Stimulated activated CD8-positive, alpha-beta memory T cell treated with anti-CD3 and anti-CD28 coated beads, Interleukin-7, amount 100 ng/mL, for 1 hour (primary cell): ENCODE results near the gene LHFPL3.
"Not testable (repeated sequence)": the region's sequence is repeated elsewhere in the genome, so short reads cannot be mapped to it uniquely, and the experiment has no call there.

Source experiments
- DNase-seq, 2 donors: peaks; one replicate each; pipeline ENCODE4 v3.0.0-alpha.2; 2020; ENCODE audit warnings: low read depth in 2 of 2

The LHFPL3 gene

DNA sequence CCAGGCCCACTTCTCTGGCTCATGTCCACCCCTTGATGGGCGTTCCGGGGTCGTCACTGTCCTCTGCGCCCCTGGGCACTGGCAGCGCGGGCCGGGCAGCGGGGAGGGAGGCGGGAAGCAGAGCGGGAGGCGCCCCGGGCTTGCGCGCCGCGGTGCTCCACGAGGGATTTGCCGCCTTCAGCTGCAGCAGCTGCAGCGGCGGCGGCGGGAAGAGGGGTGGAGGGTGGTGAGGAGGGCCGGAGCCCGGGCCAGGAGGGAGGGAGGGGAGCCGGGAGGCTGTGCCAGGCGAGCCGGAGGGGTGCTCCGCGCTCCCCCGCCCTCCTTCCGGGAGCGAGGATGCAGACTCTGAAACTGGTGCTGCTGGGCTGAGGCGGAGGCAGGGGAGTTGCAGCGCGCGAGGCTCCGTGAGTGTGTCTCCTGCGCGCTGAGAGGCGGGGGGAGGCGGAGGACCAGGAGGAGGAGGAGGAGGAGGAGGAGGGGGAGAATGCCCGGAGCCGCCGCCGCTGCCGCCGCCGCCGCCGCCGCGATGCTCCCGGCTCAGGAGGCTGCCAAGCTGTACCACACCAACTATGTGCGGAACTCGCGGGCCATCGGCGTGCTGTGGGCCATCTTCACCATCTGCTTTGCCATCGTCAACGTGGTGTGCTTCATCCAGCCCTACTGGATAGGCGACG is at the start of gene LHFPL3:
Gene LHFPL3 (plus strand): TSS at position 308 of the 674 bp plus-strand sequence.
- no peak for DNase-seq

DNA sequence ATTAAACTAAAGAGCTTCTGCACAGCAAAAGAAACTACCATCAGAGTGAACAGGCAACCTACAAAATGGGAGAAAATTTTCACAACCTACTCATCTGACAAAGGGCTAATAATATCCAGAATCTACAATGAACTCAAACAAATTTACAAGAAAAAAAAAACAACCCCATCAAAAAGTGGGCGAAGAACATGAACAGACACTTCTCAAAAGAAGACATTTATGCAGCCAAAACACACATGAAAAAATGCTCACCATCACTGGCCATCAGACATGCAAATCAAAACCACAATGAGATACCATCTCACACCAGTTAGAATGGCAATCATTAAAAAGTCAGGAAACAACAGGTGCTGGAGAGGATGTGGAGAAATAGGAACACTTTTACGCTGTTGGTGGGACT is 46.7 kb upstream of the LHFPL3 start:
- DNase-seq, result not testable (repeated sequence)

DNA sequence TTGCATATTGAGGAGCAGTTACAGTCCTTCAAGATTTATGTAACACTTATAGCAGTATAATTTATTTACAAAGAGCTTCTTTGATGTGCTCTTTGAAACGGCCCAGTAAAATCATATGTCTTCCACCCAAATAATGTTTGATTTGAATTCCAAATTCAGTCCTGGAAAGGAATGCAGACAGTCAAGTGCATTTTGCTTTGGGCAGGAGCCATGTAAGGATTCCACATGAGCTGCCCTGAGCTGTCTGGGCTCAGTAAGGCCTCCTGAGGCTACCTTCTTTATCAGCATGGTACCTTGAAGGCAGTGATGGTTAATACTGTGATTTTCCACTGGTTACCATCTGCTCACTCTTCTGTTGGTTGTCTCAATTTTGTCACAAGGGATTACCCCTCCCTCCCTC is 41.6 kb upstream of the LHFPL3 start:
- DNase-seq, result no peak

DNA sequence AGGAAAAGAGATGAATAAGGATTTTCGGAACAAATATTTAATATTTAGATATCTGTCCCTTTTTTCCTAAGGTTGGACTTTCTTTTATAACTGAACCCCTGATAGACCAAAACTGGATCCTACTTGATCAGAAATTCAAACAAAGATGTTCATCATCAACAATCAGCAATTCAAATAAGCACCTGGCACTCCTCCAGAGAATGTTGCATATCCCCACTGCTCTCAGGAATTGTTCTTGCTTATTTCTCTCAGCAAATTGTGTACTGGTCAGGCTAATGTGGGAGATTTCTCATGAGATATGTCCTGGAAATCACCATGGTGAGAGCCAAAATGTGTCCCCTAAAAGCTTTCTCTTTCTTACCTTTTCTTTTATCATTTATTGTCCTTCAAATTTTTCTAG is 40.3 kb upstream of the LHFPL3 start:
- no peak for DNase-seq

DNA sequence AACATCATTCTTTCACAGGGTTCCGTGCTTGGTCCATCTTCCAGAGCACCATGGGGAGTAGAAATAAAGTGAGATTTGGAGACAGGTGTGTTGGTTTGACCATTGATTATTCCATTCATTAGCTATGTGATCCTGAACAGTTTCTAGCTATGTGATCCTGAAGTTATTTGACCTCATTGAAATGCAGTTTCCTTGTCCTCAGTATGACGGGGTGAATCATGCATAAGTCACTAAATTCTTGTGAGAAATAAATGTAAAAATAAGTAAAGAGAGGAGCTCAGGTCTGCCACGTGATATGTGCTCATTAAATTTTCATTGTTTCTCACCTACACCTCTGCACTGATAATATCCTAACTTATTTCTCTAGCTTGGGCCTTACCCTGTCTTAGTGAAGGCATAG is 34.1 kb upstream of the LHFPL3 start:
- no peak for DNase-seq

DNA sequence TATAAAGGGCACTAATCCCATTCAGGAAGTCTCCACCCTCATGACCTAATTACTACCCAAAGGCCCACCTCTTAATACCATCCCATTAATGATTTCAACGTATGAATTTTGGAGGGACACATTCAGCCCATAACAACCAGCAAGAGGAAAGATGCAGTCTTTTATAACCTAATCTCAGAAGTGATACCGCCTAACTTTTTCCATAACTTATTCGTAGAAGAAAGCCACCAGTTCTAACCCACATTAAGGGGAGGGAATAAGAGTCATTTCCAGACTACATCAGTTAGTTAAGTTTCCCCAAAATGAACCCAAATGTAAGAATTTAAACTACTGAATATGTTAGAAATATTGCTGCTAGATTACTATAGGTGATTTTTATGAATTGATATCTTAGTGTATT is 32.1 kb upstream of the LHFPL3 start:
- DNase-seq, result no peak

DNA sequence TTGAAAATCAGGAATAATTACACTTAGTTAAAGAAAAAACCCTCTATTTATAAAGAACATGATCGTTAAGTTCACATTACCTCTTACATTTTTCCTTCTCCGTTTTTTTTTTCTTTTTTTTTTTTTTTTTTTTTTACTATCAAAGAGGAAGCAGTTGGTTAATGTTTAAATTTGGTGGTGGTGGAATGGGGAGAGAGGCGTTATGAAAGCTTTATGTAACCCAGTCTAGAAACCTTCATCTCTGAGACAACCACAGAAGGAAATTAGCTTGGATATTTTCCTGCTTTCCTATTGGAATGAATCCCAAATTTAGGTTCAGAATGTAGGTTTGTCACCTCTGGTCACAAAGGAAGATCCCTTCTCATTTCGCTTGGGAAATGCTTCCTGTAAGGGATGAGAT is 31.5 kb upstream of the LHFPL3 start:
- no peak for DNase-seq

DNA sequence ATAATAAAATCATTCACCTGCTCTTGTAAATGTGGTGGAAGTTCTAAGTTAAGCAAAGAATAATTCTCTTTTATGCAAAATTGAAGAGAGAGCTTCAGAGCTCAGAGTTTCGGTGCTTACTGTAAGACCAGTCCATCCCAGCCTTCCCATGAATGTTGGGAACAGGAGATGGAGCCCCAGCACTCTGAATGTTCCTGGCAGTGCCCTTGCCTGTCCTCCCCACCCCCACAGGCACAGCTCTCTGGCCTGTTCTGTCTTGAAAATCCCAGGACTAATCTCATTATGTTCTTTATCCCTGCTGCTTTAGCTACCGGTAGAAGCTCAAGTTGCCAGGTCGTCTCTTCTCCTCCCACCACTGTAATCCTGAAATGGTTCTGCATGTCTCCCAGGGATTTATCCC is 29.1 kb upstream of the LHFPL3 start:
- no peak for DNase-seq

DNA sequence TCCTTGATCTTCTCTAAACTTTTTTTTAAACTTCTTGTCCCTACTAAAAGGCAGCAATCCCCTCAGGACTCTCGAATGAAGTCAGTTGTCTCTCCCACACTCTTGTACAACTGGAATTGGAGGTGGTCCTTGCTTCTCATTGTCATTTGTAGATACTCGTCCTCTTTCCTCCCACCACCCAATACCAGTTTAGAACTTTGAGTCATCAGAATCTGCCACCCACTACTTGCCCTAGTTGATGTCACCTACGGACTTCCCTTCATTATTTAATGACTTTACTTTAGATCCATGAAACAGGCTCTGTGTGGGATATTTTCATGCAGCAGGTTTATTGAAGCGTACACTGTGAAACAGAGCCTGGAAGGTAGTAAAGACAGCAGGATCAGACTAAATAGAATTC is 28.6 kb upstream of the LHFPL3 start:
- DNase-seq, result no peak

DNA sequence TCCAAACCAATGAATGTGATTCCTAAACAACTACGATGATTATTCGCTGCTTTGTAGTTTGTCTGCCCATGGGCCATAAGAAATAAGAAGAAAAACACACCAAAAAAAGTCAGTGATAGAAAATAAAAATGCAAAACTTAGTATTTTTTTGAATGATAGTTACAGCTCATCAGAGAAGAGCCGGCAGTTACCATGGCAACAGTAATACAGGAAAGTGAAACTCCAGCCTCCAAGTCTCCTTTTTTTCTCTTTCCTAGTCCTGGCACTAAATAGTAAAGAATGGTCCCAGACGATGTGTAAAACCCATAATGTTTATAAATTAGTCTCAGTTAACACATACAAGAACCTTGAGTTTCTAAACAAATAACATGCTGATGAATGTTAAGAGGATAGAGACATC is 21.6 kb upstream of the LHFPL3 start:
- no peak for DNase-seq

DNA sequence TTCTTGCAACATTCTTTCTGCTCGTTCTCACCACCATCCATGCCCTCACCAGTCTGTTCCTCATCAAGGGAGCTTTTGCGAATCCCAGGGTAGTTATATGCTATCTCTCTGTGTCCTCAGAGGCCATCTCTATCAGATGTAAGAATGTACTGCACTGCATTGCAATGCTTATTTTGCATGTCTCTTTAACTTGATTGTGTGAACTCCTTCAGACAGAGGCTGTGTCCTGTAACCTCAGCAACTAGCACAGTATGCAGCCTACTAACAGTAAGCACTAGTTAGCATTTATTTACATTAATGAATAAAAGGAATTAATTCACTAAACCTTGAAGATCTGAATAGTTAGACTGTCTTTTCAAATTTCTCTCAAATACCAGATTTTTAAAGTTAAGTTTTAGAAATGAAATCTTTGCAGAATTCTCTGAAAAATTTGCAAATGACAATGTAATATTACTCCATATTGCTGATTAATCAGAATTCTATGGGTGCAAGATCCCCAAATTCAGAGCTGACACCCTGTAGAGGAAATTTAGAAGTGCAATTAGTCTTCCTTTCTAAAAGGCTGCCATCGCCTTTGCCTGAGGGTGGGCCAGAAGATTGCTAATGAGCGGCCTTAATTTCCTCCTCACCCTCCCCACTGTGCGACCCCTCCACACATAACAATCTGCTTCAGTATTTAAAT is 10.3 kb upstream of the LHFPL3 start:
- no peak for DNase-seq

DNA sequence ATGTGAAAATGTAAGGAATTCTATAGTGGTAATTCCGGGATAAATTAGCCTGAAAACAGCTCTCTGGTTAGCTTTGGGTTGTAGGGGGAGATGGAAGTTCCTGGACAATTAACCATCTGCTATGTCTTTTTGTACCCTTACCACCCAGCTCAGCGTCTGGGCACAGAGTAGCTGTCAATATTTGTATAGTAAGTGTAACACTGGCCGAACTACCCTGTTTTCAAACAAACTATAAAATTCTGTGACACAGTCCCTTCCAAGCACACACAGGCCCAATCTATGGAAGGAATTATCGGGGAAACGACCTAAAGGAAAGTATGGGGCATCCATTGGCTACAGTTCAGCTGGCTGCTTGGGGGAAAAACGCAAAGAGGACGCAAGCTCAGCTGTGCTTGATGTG is 869 bp upstream of the LHFPL3 start:
- no peak for DNase-seq

DNA sequence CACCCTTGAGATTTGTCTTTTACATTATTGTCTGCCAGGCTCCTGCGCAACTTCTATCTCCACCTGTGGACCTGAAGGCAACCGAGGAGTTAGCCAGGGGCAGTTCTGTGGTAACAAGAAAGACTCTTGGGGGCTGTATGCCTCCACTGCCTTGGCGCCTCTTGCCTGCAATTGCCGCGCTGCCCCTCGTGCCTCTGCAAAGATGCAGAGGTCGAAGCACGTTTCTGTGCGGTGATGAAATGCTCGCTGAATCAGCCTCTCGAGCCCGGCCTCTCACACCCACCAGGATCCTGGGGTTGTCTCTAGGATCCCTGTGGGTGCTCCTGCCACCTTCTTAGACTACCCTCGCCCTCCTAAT is 486 bp upstream of the LHFPL3 start:
- no peak for DNase-seq

DNA sequence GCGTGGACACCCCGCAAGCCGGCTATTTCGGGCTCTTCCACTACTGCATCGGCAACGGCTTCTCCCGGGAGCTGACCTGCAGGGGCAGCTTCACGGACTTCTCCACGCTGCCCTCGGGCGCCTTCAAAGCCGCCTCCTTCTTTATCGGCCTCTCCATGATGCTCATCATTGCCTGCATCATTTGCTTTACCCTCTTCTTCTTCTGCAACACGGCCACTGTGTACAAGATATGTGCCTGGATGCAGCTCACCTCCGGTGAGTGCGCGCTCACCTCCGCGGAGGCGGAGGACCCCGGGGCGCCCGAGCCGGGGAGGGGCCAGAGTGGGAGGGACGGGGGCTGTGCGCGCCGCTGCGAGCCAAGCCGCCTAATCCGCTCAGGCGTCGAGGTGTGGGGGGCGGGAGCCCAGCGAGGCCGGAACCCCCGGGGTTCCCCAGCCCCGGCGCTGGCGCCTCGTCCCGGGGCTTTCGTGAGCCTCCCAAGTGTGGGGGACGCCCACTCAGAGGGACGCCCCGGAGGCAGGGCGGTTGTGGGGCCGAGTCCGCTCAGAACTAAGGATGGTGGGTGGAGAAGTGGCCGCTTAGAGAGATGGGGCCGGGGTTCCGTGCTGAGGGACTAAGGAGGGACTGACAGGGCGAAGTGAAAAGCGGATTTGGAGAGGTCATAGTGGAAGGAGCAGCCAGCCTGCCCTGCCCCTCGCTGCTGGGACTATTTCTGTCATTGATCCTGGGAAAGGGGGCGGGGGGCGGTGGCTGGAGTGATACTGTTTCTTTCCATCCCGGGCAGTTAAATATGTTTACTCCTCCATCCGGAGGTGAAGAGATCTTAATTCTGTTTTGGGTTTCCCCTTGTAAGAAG is 795 bp downstream of the LHFPL3 start:
- no peak for DNase-seq

DNA sequence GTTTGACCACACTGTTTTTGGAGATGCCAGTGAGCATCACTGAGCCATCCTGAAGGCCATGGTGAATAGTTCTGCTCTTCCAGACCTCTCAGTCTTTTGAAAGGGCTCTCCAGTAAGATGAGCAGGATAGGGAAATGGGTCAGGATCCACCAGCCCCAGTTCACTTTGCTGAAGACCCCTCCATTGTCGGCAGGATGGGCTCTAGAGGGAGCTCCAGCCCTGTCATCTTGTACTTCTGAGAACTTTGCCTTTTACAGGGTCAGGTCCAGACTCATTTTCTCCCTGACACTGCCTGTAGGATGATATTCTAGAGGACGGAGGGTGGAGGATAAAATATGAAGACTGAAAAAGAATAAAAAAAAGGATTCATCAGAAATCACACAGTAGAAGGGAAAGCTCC is 13.1 kb downstream of the LHFPL3 start:
- no peak for DNase-seq

DNA sequence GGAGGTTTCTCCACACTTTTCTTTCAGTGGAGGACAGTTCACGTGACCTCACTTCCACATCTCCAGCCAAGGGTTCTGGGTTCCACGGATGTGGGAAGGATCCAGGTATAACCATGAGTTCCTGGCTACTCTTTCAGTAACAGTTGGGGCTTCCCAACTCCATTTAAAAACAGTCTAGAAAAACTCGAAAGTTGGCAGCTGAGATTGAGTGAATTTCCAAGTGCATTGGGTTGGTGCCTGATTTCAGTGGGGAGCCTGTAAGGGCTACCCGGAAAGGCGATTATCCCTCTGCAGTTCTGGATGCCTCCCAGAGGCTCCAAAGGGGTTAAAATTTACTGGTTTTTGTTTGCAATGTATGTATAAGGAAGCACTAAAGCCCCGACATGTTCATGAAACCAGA is 24.3 kb downstream of the LHFPL3 start:
- no peak for DNase-seq

DNA sequence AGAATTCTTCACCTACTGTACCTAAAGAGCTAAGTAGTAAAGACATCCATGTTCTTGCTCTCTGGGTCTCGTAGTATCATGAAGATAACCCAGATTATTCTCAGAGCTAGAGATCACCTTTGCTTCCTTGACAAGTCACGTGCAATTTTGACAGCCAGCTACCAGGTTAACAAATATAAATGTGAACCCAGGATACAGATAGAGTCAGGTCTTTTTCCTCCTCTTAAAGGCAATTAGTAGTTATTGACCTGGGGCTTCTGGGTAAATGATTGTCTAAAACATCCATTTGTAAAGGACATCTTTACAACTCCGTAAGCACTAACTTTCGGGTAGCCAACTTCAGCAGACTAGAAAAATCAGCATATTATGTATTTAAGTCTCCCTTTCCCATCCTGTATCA is 28.8 kb downstream of the LHFPL3 start:
- no peak for DNase-seq

DNA sequence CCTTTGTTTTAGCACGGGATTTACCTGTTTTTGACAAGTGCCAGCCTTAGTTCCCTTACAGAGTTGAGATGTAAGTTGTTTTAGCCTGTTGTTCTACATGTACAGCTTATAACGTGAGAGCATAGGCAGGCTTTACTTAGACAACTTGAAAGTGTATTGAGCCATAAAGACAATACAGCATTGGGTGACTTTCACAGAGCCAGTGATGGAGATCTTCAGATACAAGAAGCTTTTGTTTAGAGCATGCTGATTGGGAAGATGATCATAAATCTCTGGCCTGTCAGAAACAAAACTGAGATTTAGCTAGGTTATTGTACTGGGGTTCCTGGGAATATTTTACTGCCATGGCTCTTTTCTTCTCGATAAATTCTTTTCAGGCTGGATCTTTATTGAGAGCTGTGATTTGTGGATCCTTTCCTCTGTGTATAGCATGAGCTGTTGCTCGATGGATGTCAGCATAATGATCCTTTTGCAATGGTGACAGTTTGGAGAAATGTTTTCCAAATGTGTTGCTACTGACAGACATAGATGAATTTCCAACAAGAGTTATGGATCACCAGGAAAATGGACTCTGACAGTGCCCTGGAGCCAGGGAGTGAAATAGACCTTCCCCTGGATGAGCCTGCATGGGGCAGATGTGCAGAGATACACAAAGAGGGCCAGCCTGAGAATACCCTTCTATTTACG is 30.2 kb downstream of the LHFPL3 start:
- DNase-seq, result no peak

DNA sequence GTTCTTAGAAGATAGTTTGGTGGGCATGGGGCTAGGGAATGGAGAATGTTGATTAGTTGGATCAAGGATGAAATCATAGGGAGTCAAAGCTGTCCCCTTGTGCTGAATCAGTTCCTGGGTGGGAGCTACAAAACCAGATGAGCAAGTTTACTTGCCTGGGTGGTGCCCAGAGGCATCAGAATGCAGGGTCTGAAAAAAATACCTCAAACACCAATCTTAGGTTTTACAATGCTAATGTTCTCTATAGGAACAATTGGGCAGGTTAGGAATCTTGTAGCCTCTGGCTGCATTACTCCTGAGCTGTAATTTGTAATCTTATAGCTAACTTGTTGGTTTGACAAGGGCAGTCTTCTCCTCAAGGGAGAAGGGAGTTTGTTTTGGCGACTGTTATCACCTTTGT is 34.4 kb downstream of the LHFPL3 start:
- DNase-seq, result no peak

DNA sequence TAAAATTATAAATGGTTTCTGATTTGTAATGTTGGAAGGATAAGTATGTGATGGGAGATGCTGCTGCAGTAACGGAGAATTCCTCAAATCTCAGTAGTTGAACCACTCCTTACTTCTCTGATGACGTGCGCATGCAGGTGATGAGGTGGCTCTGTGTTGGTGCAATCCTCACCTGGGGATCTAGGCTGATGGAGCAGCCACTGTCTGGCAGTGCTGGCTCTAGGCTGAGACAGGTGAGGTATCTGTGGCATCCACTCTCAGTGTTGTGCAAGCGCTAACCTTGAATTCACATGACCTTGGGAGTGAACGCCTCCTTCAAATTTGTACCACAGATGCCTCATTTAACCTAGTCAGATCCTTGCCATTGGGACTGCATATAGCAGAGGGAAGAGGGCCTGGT is 35.0 kb downstream of the LHFPL3 start:
- DNase-seq, result no peak

DNA sequence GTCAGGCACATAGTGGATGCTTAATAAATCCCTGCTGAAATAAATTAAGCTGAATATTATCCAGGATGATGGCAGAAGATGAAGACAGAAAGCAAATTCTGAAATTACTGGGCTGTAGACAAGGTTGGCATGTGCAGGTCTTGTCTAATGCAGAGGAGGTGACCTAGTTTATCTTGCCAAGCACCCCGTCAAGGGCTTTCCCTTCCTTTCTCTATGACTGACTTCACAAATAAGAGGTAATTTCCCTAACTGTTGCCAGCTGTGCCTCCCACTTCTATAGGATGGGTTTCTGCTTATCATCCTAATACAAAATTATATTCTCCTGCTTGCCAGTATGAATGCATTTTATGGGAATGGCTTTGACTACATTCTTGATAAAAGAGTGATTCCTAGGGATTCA is 38.0 kb downstream of the LHFPL3 start:
- DNase-seq, result no peak

DNA sequence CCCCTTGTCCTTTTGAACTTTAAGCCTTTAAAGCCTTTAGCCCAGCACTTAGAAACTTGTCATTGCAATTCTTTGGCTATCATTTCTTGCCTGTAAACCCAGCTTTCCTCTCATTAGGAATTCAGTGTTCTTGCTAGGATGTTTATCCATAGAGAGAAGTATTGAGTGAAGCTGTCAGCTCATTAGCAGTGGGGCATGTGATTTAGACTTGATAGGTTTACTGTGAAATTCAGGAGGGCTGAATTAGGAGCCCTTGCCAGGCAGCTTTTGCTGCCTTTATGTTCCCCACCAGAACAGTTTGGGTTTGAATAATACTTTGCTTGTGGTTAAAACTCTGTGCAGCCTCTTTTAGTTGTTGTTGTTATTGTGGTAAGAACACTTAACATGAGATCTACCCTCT is 39.5 kb downstream of the LHFPL3 start:
- no peak for DNase-seq
